Stomach (tissue), 9 donors: ENCODE data around the gene WHAMM. TPM values are rescaled to one million over a fixed set of nuclear protein-coding genes. Genes with fewer than 3 reads are reported as not detected.
"Not testable (repeated sequence)": the region's sequence is repeated elsewhere in the genome, so short reads cannot be mapped to it uniquely, and the experiment has no call there.

ENCODE experiments used
- DNase-seq, 2 donors: peaks; one replicate each; pipeline versions ENCODE4 v3.0.0 to v3.0.0-alpha.2; 2013 to 2019
- H3K27ac ChIP-seq, 5 donors: fragments of 200-600 bp in 4 of 5; sonication (generic) in 4 of 5; one replicate each; pipeline ENCODE4 v1.5.1; 2013 to 2019; ENCODE audit warnings: mild to moderate bottlenecking in 1 of 5, moderate library complexity in 1 of 5
- H3K27me3 ChIP-seq, 3 donors: fragments of 200-600 bp; sonication (generic); one replicate each; pipeline ENCODE4 v1.5.1; 2017 to 2019; ENCODE audit warnings: mixed run types in 1 of 3
- H3K36me3 ChIP-seq, 4 donors: fragments of 200-600 bp; sonication (generic); 1 replicate in 3 of 4; 2 replicates in 1 of 4; pipeline ENCODE4 v1.5.1; 2016 to 2019
- H3K4me1 ChIP-seq, 4 donors: fragments of 200-600 bp; sonication (generic); one replicate each; pipeline ENCODE4 v1.5.1; 2016 to 2019
- H3K4me3 ChIP-seq, 4 donors: fragments of 200-600 bp; sonication (generic) in 3 of 4; one replicate each; pipeline ENCODE4 v1.5.1; 2016 to 2019; ENCODE audit warnings: mild to moderate bottlenecking in 1 of 4
- H3K9me3 ChIP-seq, 4 donors: fragments of 200-600 bp; sonication (generic); one replicate each; pipeline ENCODE4 v1.5.1; 2016 to 2019
- CTCF ChIP-seq, 7 experiments: fragments of 450-650 bp in 4 of 7; fragments of 200-600 bp in 3 of 7; sonication (generic) in 3 of 7; IDR thresholded peaks; one replicate each; pipeline ENCODE4 v1.5.1; 2016 to 2019; ENCODE audit warnings: antibody characterized with exemption in 7 of 7, control low read depth in 2 of 7, mild to moderate bottlenecking in 1 of 7
- EP300 ChIP-seq: sonication (generic); formaldehyde crosslinking; IDR thresholded peaks from one replicate; pipeline ENCODE4 v1.6.1; 2017; ENCODE audit warnings: antibody characterized with exemption
- POLR2A ChIP-seq, 4 donors: fragments of 450-650 bp; IDR thresholded peaks; one replicate each; pipeline ENCODE4 v1.6.1; 2016; ENCODE audit warnings: antibody characterized with exemption in 4 of 4, control low read depth in 2 of 4, mild to moderate bottlenecking in 1 of 4, moderate library complexity in 1 of 4
- POLR2AphosphoS5 ChIP-seq, 3 donors: sonication (generic); formaldehyde crosslinking; IDR thresholded peaks; one replicate each; pipeline ENCODE4 v1.6.1; 2016; ENCODE audit warnings: antibody characterized with exemption in 3 of 3
- WGBS, 5 donors: extraction: QIAGEN DNeasy Blood & Tissue Kit in 3 of 5; methylation state at CpG; one replicate each; pipeline versions ENCODE4 v1.1.5 to v1.1.7; 2013 to 2018; 5-methylcytosine and 5-hydroxymethylcytosine counted together
- intact Hi-C: fragments of 100-400 bp; cut with DNase I; formaldehyde crosslinking; loops from one replicate; pipeline ENCODE4 v1.15.1; 2023; ENCODE audit warnings: low total_unique reads
- polyA plus RNA-seq, 3 donors: library from polyadenylated mRNA; stranded (reverse); fragments of 200-250 nt; gene quantifications; one replicate each; pipeline ENCODE4 v1.2.3, GENCODE V29; 2013
- total RNA-seq, 5 donors: library from RNA; depleted of rRNA; stranded (reverse); fragments of >200 nt; gene quantifications; one replicate each; pipeline versions ENCODE4 v1.1.0 to v1.2.3, GENCODE V29; 2014 to 2016
- donor health status: healthy with polysubstance abuse.
- donor health status: Bipolar disorder and iron deficiency.
- donor health status: healthy.

WHAMM gene
- total and polyA plus RNA-seq, 8 donors: 3.6 to 44.6 (median 7.3) TPM

- peaks cover 0 to 33% (median 20%) of the 10 kb centered on the region in 4 donors for H3K36me3 ChIP-seq
- no peaks in the 10 kb centered on the region for H3K9me3 ChIP-seq
- intact Hi-C loops: no loop called here
- H3K27ac ChIP-seq: no peak overlapping the region
- TF ChIP-seq POLR2A (IDR thresholded peaks at IDR 0.05): no peak
- TF ChIP-seq POLR2AphosphoS5 (IDR thresholded peaks at IDR 0.05): no peak
- no peak for TF ChIP-seq EP300
- no peak for TF ChIP-seq CTCF (IDR thresholded peaks at IDR 0.05)
- H3K4me3 ChIP-seq: no peak overlapping the region
- no peaks in the 10 kb centered on the region for H3K4me1 ChIP-seq
- DNase-seq: no peak
- WGBS, 5 donors: 94 to 97% (median 95%) methylated on average over 11 of the region's 11 CpGs
- no peaks in the 10 kb centered on the region for H3K27me3 ChIP-seq
These were observed 49.5 kb downstream of the WHAMM start for GRCh38 chr15:82858932-82859331.

- 80 to 93% (median 90%) methylated on average over 6 of the region's 6 CpGs for WGBS, 5 donors
- intact Hi-C loops: no loop called here
- Histone ChIP-seq H3K36me3 (peaks cover 0 to 23% (median 11%) of the 10 kb centered on the region in 4 donors), H3K4me1 (no peaks in the 10 kb centered on the region), H3K4me3 (no peak overlapping the region), H3K27me3 (no peaks in the 10 kb centered on the region), H3K27ac (no peak overlapping the region), H3K9me3 (no peaks in the 10 kb centered on the region)
- no peak for TF ChIP-seq CTCF (IDR thresholded peaks at IDR 0.05)
- TF ChIP-seq POLR2AphosphoS5 (IDR thresholded peaks at IDR 0.05): no peak
- TF ChIP-seq POLR2A (IDR thresholded peaks at IDR 0.05): no peak
- no peak for TF ChIP-seq EP300
- peak in 1 of 2 donors; percentile 16 for DNase-seq
These were observed 53.5 kb downstream of the WHAMM start for GRCh38 chr15:82862886-82863285.

- Histone ChIP-seq H3K27ac (no peak overlapping the region), H3K4me1 (no peaks in the 10 kb centered on the region), H3K4me3 (no peak overlapping the region), H3K36me3 (peaks cover 0 to 13% (median 4%) of the 10 kb centered on the region in 4 donors), H3K9me3 (no peaks in the 10 kb centered on the region), H3K27me3 (no peaks in the 10 kb centered on the region)
- intact Hi-C loops: no loop called here
- peak in 1 of 2 donors; percentile 3 for DNase-seq
- WGBS, 5 donors: 74 to 87% (median 82%) methylated on average over 2 of the region's 2 CpGs
- TF ChIP-seq POLR2AphosphoS5 (IDR thresholded peaks at IDR 0.05): no peak
- no peak for TF ChIP-seq EP300
These were observed 55.5 kb downstream of the WHAMM start for GRCh38 chr15:82864967-82865366.

DNA sequence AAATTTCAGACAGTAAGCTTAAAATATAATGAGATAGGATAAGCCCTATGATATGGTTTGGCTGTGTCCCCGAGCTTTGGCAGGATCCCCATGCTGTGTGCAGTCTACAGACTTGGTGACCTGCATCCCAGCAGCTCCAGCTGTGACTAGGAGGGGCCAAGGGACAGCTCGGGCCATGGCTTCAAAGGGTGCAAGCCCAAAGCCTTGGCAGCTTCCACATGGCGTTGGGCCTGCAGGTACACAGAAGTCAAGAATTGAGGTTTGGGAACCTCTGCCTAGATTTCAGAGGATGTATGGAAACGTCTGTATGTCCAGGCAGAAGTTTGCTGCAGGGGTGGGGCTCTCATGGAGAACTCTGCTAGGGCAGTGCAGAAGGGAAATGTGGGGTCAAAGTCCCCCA, 56.2 kb downstream of the WHAMM start:
- H3K36me3 ChIP-seq: peaks cover 0 to 13% (median 3%) of the 10 kb centered on the region in 4 donors
- DNase-seq: peak in 1 of 2 donors; percentile 4
- H3K4me1 ChIP-seq, H3K9me3 ChIP-seq, H3K27me3 ChIP-seq, H3K4me3 ChIP-seq, intact Hi-C loops, H3K27ac ChIP-seq: not testable (repeated sequence)
- WGBS, 5 donors: 53 to 66% (median 59%) methylated on average over 4 of the region's 4 CpGs

- H3K9me3 ChIP-seq, H3K4me1 ChIP-seq, intact Hi-C loops, H3K27ac ChIP-seq, H3K4me3 ChIP-seq, H3K27me3 ChIP-seq: not testable (repeated sequence)
- 76 to 98% (median 94%) methylated on average over 3 of the region's 3 CpGs for WGBS, 5 donors
- H3K36me3 ChIP-seq: peaks cover 0 to 13% (median 3%) of the 10 kb centered on the region in 4 donors
- peak in 1 of 2 donors; percentile 11 for DNase-seq
These were observed 56.6 kb downstream of the WHAMM start for GRCh38 chr15:82865981-82866380.

- H3K9me3 ChIP-seq: no peaks in the 10 kb centered on the region
- intact Hi-C loops: no loop called here
- TF ChIP-seq EP300 (no peak), POLR2A (IDR thresholded peaks at IDR 0.05) (no peak)
- H3K36me3 ChIP-seq: peaks cover 5 to 39% (median 29%) of the 10 kb centered on the region in 4 donors
- H3K27me3 ChIP-seq: no peaks in the 10 kb centered on the region
- H3K4me1 ChIP-seq: peaks cover 0 to 13% (median 0%) of the 10 kb centered on the region in 4 donors
- H3K4me3 ChIP-seq: no peak overlapping the region
- H3K27ac ChIP-seq: no peak overlapping the region
- 66 to 75% (median 71%) methylated on average over 7 of the region's 7 CpGs for whole genome bisulfite sequencing, 5 donors
- DNase-seq: no peak
These were observed 61.4 kb downstream of the WHAMM start for GRCh38 chr15:82870727-82871320.
